OCI-LY1 (cell line): ENCODE measurements around the gene ENTREP3.

ENCODE experiments used
- H2AFZ ChIP-seq: fragments of 200-600 bp; sonication (generic), shearing (Covaris generic); 2 replicates; pipeline ENCODE4 v1.6.0; 2014; ENCODE audit warnings: antibody characterized with exemption, mild to moderate bottlenecking, low read length
- H3F3A ChIP-seq: fragments of 200-600 bp; sonication (generic), shearing (Covaris generic); 2 replicates; pipeline ENCODE4 v1.6.0; 2014; ENCODE audit warnings: mild to moderate bottlenecking, antibody characterized with exemption, low read length, moderate library complexity; ENCODE audit not compliant: insufficient read depth
- H3K27ac ChIP-seq: fragments of 200-600 bp; sonication (generic); 2 replicates; pipeline ENCODE4 v1.5.1; 2014; ENCODE audit warnings: low read length, mixed run types, mild to moderate bottlenecking, low read depth; ENCODE audit not compliant: poor library complexity, severe bottlenecking
- H3K27me3 ChIP-seq: fragments of 200-600 bp; sonication (generic); 2 replicates; pipeline ENCODE4 v1.6.0; 2014; ENCODE audit warnings: antibody characterized with exemption, mild to moderate bottlenecking, low read length, moderate library complexity; ENCODE audit not compliant: insufficient read depth
- H3K36me3 ChIP-seq: fragments of 200-600 bp; sonication (generic); 2 replicates; pipeline ENCODE4 v1.6.1; 2014; ENCODE audit warnings: mild to moderate bottlenecking, antibody characterized with exemption, low read length, moderate library complexity, mixed read lengths; ENCODE audit not compliant: insufficient read depth
- H3K4me1 ChIP-seq: fragments of 200-600 bp; sonication (generic); 2 replicates; pipeline ENCODE4 v1.5.1; 2014; ENCODE audit warnings: mild to moderate bottlenecking, low read length, moderate library complexity; ENCODE audit not compliant: insufficient read depth, severe bottlenecking
- H3K4me2 ChIP-seq: fragments of 200-600 bp; sonication (generic), shearing (Covaris generic); 2 replicates; pipeline ENCODE4 v1.6.1; 2014; ENCODE audit warnings: low read length
- H3K4me3 ChIP-seq: fragments of 200-600 bp; sonication (generic); 2 replicates; pipeline ENCODE4 v1.5.1; 2014; ENCODE audit warnings: low read length, low read depth, mild to moderate bottlenecking, mixed read lengths; ENCODE audit not compliant: poor library complexity, severe bottlenecking
- H3K79me2 ChIP-seq: fragments of 200-600 bp; shearing (Covaris generic); 2 replicates; pipeline ENCODE4 v1.6.1; 2016; ENCODE audit warnings: mixed run types, low read length, mixed read lengths; ENCODE audit not compliant: insufficient read depth
- H3K9ac ChIP-seq: fragments of 200-600 bp; sonication (generic), shearing (Covaris generic); 2 replicates; pipeline ENCODE4 v1.6.1; 2014; ENCODE audit warnings: mild to moderate bottlenecking, low read length, mixed read lengths
- H3K9me2 ChIP-seq: fragments of 200-600 bp; sonication (generic), shearing (Covaris generic); 2 replicates; pipeline ENCODE4 v1.6.1; 2014; ENCODE audit warnings: low read depth, mild to moderate bottlenecking, low read length, mixed read lengths
- H3K9me3 ChIP-seq: fragments of 200-600 bp; shearing (Covaris generic); 2 replicates; pipeline ENCODE4 v1.6.1; 2014; ENCODE audit warnings: low read length, mixed read lengths
- H4K20me1 ChIP-seq: fragments of 200-600 bp; sonication (generic), shearing (Covaris generic); 2 replicates; pipeline ENCODE4 v1.6.0; 2016; ENCODE audit warnings: mild to moderate bottlenecking, low read length; ENCODE audit not compliant: insufficient read depth
- EZH2 ChIP-seq: fragments of 200-600 bp; sonication (generic), shearing (Covaris generic); IDR thresholded peaks from 2 replicates; pipeline ENCODE4 v1.8.0; 2017; ENCODE audit warnings: borderline replicate concordance, mixed run types, mild to moderate bottlenecking, antibody characterized with exemption, low read length, moderate library complexity, mixed read lengths
- TF ChIP-seq, protein P1 (sequence below): fragments of 200-600 bp; sonication (generic), shearing (Covaris generic); IDR thresholded peaks from 2 replicates; pipeline ENCODE4 v1.5.1; 2017; ENCODE audit warnings: mild to moderate bottlenecking, antibody characterized with exemption, low read length, moderate library complexity, mixed read lengths

The ENTREP3 gene

DNA sequence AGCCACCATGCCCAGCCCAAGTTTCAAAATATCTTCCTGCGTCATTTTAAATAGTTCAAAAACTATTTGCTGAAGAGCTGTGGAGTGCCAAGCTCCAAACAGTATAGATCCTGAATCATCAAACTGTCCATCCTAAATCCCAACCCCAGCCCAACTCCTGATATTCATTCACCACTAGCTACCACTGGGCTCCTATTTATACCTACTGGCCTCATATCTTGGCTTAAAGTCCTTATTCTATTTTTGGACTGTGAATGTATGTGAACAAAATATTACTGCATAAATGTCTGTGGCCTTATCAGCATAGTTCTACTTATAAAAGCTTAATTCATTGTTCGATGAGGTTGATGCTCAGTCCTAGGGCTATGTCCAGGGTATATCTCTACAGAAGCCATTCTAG lies 12.1 kb upstream of the ENTREP3 start:
- Histone ChIP-seq H3K9ac (no peak overlapping the region), H3K36me3 (peaks cover 91% of the 10 kb centered on the region), H3K4me3 (no peak overlapping the region), H2AFZ (no peak overlapping the region), H3K79me2 (peaks cover 7% of the 10 kb centered on the region), H4K20me1 (no peaks in the 10 kb centered on the region), H3K9me3 (no peaks in the 10 kb centered on the region), H3K27ac (no peak overlapping the region), H3K4me1 (peaks cover 12% of the 10 kb centered on the region), H3K4me2 (no peak overlapping the region), H3F3A (peaks cover 18% of the 10 kb centered on the region), H3K9me2 (no peaks in the 10 kb centered on the region), H3K27me3 (no peaks in the 10 kb centered on the region)
- TF ChIP-seq, protein P1, sequence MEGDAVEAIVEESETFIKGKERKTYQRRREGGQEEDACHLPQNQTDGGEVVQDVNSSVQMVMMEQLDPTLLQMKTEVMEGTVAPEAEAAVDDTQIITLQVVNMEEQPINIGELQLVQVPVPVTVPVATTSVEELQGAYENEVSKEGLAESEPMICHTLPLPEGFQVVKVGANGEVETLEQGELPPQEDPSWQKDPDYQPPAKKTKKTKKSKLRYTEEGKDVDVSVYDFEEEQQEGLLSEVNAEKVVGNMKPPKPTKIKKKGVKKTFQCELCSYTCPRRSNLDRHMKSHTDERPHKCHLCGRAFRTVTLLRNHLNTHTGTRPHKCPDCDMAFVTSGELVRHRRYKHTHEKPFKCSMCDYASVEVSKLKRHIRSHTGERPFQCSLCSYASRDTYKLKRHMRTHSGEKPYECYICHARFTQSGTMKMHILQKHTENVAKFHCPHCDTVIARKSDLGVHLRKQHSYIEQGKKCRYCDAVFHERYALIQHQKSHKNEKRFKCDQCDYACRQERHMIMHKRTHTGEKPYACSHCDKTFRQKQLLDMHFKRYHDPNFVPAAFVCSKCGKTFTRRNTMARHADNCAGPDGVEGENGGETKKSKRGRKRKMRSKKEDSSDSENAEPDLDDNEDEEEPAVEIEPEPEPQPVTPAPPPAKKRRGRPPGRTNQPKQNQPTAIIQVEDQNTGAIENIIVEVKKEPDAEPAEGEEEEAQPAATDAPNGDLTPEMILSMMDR: no peak
- TF ChIP-seq EZH2: no peak

- Histone ChIP-seq H3K4me2 (no peak overlapping the region), H4K20me1 (no peaks in the 10 kb centered on the region), H3F3A (peaks cover 18% of the 10 kb centered on the region), H3K9ac (no peak overlapping the region), H3K4me1 (peaks cover 7% of the 10 kb centered on the region), H3K9me2 (no peaks in the 10 kb centered on the region), H3K27me3 (no peaks in the 10 kb centered on the region), H2AFZ (no peak overlapping the region), H3K79me2 (peaks cover 1% of the 10 kb centered on the region), H3K4me3 (no peak overlapping the region), H3K27ac (no peak overlapping the region), H3K9me3 (no peaks in the 10 kb centered on the region), H3K36me3 (peaks cover 84% of the 10 kb centered on the region)
- TF ChIP-seq, protein P1: no peak
- TF ChIP-seq EZH2: no peak
These were observed 11.3 kb upstream of the ENTREP3 start for GRCh38 chr1:155266553-155266952.

DNA sequence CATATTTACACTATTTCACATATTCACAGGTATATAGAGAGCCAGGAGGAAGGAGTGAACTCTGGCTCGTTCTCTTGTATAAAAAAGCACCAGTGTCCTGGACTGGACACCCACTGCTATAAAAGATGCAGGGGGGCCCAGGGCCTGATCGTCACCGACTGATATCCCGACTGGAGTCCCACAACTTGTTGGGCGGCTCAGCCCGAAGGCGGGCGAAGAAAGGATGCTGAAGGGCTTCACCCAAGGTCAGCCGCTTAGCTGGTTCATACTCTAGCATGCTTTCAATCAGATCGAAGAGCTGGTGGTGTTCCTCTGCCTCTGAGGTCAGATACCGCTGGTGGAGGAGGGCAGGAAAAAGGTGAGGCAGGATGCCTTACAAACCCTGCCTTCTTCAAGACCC lies 7.8 kb upstream of the ENTREP3 start:
- Histone ChIP-seq H3K4me2 (no peak overlapping the region), H3K4me1 (peaks cover 17% of the 10 kb centered on the region), H2AFZ (no peak overlapping the region), H3K4me3 (no peak overlapping the region), H3K36me3 (peaks cover 67% of the 10 kb centered on the region), H4K20me1 (no peaks in the 10 kb centered on the region), H3K79me2 (peaks cover 8% of the 10 kb centered on the region; the same call in 1 of the 2 replicates), H3K27me3 (no peaks in the 10 kb centered on the region), H3F3A (peaks cover 18% of the 10 kb centered on the region), H3K9ac (no peak overlapping the region), H3K9me2 (no peaks in the 10 kb centered on the region), H3K27ac (peak overlapping the region; percentile 47), H3K9me3 (no peaks in the 10 kb centered on the region)
- no peak for TF ChIP-seq EZH2
- TF ChIP-seq, protein P1: no peak
